HG03280 (cell line): ENCODE data around the gene SLC6A18.
"Not testable (repeated sequence)": the region's sequence is repeated elsewhere in the genome, so short reads cannot be mapped to it uniquely, and the experiment has no call there.

ENCODE experiments used
- ATAC-seq: cut with Tn5 transposase; IDR thresholded peaks from one replicate; pipeline ENCODE4 v1.9.1; 2021; ENCODE audit warnings: mild to moderate bottlenecking, moderate library complexity; ENCODE audit not compliant: unreplicated experiment

Gene SLC6A18

GRCh38 chr5:1252681-1253080 lies 27.5 kb downstream of the SLC6A18 start:
- ATAC-seq = no peak

GRCh38 chr5:1253456-1254105 lies 28.4 kb downstream of the SLC6A18 start:
- ATAC-seq = no peak

GRCh38 chr5:1254196-1254595 lies 29.0 kb downstream of the SLC6A18 start:
- no peak for ATAC-seq

DNA sequence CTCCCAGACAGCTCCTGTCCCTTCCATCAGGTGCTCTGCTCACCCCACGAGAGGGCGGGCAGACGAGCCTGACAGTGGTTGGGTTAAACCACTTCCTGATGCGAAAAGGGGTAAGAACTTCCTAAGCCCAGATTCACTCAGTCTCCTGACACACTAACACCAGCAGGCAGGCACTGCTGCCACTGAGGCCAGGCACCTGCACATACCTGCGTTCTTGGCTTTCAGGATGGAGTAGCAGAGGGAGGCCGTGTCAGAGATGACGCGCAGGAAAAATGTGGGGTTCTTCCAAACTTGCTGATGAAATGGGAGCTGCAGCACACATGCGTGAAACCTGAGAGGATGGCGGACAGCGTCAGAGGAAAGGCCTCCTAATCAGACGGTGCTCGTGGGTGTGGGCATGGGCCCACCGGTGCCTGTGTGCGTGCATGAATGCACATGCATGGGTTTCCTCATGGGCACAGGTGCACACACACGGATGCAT lies 29.9 kb downstream of the SLC6A18 start:
- no peak for ATAC-seq

DNA sequence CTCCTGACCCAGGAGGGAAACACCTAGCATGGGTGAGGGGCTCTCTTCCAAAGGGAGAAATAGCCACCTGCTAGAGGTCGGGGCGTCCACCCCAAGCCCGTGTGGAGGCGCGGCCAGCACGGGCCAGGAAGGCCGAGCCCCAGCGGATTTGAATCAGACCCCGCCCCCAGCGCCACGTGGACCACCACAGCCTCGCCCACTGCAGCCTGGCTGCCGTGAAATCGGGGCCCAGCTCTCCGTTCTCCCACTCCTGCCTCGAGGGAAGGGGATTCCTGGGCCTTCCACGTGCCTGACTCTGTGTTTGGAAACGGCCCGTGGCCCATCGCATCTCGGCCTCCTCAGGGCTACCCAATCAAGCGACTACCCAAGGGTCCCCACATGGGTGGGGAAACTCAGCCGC lies 31.6 kb downstream of the SLC6A18 start:
- ATAC-seq = no peak

GRCh38 chr5:1257363-1257762 lies 32.2 kb downstream of the SLC6A18 start:
- no peak for ATAC-seq

DNA sequence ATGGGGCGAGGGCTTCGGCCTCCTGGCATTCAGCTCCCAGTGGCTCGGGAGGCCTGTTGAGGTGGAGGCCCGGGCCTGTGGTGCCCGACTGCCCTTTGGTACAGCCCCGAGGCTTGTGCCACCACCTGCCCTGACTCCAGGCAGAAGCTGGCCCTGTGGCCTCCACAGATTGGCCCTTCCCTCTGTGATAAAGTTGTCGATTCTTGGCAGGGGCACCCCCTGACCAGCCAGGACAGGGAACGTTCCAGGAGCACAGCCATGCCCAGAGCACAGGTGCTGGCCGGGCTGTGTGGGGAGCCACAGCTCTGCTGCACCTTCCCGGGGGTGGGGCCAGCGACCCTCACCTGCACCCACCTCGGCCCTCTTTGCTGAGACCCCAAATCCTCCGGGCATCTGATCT lies 32.7 kb downstream of the SLC6A18 start:
- no peak for ATAC-seq

GRCh38 chr5:1259806-1260480 lies 34.8 kb downstream of the SLC6A18 start:
- no peak for ATAC-seq

GRCh38 chr5:1261643-1262042 lies 36.5 kb downstream of the SLC6A18 start:
- no peak for ATAC-seq

GRCh38 chr5:1262381-1262780 lies 37.2 kb downstream of the SLC6A18 start:
- no peak for ATAC-seq

- no peak for ATAC-seq
These were observed 39.0 kb downstream of the SLC6A18 start for GRCh38 chr5:1264211-1264610.

DNA sequence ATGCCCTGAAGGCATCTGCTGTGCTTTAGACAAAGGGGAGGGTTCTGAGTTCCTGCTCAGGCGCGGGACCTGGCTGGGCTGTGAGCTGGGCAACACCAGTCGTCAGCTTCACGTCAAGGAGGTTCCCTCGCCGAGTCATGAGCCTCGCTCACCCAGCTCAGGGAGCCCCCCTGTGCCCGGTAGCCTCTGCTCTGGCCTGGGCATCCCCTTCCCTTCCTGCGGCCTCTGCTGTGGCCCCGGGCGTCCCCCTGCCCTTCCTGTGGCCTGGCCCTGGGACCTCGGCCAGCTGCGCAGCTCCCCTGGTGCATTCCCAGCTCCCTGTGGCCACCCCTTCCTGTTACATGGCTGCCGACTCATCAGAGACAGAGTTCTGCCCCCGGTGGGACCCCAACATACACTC lies 39.8 kb downstream of the SLC6A18 start:
- no peak for ATAC-seq

DNA sequence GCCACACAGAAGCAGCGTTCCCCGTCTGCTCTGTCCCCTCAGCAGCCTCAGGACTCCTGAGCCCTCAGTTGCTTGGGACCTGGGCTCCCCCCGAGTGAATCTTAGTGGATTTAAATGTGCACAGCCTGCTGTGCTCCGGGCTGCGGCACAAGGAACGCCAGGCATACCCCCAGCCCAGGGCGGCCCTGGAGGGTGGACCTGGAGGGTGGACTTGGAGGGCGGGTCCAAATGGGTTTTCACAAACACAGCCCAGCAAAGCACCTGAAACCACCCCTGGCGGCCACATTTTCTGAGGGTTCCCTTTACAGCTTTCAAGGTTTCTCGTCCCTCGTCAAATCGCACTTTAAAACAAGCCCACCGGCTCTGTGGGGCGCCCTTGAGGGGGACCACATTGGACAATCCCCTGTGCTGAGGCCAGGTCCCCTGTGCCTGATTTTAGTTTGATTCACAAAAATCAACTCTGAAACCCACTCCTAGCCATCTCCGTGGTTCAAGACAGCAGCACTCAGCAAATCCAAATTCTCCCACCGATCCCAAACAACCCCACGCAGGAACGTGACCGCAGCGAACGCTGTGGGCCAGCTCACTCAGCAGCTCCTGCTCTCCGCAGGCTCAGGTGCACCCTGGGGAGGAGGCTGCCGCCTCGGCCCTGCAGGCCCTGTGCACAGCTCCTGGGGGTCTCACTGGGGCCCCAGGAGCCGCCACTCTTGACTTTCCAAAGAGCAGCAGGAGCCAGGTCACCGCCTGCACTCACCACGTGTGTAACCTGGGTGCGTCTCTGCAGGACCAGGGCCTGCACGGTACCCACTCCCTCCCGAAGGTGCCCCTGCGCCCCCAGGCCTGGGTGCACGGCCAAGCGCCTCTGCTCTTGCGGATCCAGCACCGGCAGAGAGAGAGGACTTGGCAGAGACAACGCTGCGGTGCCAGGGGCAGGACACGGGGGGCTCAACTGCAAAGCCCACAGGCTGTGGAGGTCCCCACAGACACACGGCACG lies 40.6 kb downstream of the SLC6A18 start:
- no peak for ATAC-seq

DNA sequence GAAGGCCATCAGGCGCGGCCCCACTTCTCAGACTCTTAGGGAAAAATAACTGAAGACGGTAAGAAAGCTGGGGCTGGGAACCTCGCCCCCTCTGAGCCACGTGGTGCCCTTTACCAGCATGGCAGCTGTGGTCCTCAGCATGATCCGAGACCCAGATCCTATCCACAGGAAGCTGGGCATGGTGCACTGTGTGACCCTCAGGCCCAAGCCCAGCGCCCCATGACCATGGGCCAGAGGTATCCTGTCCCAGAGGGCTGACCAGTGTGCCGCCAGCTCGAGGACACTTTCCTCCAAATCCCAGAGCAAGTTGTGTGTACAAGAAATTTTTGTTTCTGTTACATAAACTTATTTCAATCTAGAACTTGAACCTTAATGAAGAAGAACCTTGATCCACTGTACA lies 41.6 kb downstream of the SLC6A18 start:
- ATAC-seq = no peak

DNA sequence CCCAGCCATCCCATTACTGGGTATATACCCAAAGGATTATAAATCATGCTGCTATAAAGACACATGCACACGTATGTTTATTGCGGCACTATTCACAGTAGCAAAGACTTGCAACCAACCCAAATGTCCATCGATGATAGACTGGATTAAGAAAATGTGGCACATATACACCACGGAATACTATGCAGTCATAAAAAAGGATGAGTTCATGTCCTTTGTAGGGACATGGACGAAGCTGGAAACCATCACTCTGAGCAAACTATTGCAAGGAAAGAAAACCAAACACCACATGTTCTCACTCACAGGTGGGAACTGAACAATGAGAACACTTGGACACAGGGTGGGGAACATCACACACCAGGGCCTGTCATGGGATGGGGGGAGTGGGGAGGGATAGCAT lies 42.3 kb downstream of the SLC6A18 start:
- ATAC-seq = not testable (repeated sequence)

GRCh38 chr5:1268056-1268455 lies 42.9 kb downstream of the SLC6A18 start:
- ATAC-seq = no peak

- no peak for ATAC-seq
These were observed 43.5 kb downstream of the SLC6A18 start for GRCh38 chr5:1268666-1269065.

- ATAC-seq = no peak
These were observed 45.2 kb downstream of the SLC6A18 start for GRCh38 chr5:1270426-1270825.

- no peak for ATAC-seq
These were observed 46.0 kb downstream of the SLC6A18 start for GRCh38 chr5:1270933-1271914.

DNA sequence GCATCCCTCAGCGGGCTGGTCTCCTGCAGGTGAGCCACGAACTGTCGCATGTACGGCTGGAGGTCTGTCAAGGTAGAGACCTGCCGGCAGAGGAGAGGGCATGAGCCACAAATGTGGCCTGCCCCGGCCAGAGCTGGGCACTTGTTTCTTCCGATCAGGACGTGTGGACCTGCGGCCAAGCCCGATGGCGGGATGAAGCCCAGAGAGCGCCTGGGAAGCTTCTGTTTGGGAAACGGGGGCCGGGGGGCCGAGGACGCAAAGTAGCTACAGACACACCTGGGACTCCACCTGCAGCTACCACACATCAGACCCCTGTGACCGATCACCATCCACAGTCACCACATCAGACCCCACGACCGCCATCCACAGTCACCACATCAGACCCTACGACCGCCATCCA lies 47.0 kb downstream of the SLC6A18 start:
- ATAC-seq = no peak
